Nephron (organoid): ENCODE results near the gene STAB1.

Source experiments
- H3K27ac Mint-ChIP-seq, 3 experiments: 2 replicates each; pipeline ENCODE4 v1.8.0; 2020; ENCODE audit warnings: mixed read lengths in 3 of 3, mild to moderate bottlenecking in 2 of 3, moderate library complexity in 1 of 3
- H3K27me3 Mint-ChIP-seq: 2 replicates; pipeline ENCODE4 v1.8.0; 2021; ENCODE audit warnings: low read depth, mild to moderate bottlenecking, moderate library complexity, mixed read lengths
- H3K36me3 Mint-ChIP-seq: 2 replicates; pipeline ENCODE4 v1.8.0; 2020; ENCODE audit warnings: low read depth, mixed read lengths
- H3K4me1 Mint-ChIP-seq: 2 replicates; pipeline ENCODE4 v1.8.0; 2020; ENCODE audit warnings: mixed read lengths
- H3K4me3 Mint-ChIP-seq, 3 experiments: 2 replicates each; pipeline ENCODE4 v1.8.0; 2020; ENCODE audit warnings: mild to moderate bottlenecking in 3 of 3, mixed read lengths in 3 of 3, moderate library complexity in 2 of 3
- H3K9me3 Mint-ChIP-seq: 2 replicates; pipeline ENCODE4 v1.8.0; 2020; ENCODE audit warnings: mixed read lengths
- TF ChIP-seq, protein P1 (sequence below), 3 experiments: fragments of 200-600 bp; sonication (generic); IDR thresholded peaks; one replicate each; pipeline ENCODE4 v1.5.0; 2021; ENCODE audit warnings: antibody characterized with exemption in 3 of 3; ENCODE audit not compliant: unreplicated experiment in 3 of 3

The STAB1 gene

DNA sequence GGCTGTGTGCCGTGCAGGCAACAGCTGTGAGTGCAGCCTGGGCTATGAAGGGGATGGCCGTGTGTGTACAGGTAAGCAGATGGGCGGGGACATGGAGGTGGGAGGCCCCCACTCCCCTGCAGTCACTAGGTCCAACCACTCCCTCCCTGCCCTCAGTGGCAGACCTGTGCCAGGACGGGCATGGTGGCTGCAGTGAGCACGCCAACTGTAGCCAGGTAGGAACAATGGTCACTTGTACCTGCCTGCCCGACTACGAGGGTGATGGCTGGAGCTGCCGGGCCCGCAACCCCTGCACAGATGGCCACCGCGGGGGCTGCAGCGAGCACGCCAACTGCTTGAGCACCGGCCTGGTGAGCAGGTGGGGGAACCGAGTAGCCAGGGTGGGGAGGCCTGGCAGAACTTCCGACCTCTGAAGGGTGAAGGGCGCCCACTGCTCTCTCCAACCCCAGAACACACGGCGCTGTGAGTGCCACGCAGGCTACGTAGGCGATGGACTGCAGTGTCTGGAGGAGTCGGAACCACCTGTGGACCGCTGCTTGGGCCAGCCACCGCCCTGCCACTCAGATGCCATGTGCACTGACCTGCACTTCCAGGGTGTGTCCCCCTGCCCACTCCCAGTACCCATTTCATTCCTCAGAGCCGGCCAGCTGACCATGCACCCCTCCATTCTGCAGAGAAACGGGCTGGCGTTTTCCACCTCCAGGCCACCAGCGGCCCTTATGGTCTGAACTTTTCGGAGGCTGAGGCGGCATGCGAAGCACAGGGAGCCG lies 26.9 kb downstream of the STAB1 start:
- no peak overlapping the region for H3K27ac Mint-ChIP-seq
- no peaks in the 10 kb centered on the region for H3K27me3 Mint-ChIP-seq
- peaks cover 23% of the 10 kb centered on the region for H3K36me3 Mint-ChIP-seq
- no peaks in the 10 kb centered on the region for H3K9me3 Mint-ChIP-seq
- H3K4me1 Mint-ChIP-seq: peaks cover 14% of the 10 kb centered on the region
- TF ChIP-seq, protein P1, sequence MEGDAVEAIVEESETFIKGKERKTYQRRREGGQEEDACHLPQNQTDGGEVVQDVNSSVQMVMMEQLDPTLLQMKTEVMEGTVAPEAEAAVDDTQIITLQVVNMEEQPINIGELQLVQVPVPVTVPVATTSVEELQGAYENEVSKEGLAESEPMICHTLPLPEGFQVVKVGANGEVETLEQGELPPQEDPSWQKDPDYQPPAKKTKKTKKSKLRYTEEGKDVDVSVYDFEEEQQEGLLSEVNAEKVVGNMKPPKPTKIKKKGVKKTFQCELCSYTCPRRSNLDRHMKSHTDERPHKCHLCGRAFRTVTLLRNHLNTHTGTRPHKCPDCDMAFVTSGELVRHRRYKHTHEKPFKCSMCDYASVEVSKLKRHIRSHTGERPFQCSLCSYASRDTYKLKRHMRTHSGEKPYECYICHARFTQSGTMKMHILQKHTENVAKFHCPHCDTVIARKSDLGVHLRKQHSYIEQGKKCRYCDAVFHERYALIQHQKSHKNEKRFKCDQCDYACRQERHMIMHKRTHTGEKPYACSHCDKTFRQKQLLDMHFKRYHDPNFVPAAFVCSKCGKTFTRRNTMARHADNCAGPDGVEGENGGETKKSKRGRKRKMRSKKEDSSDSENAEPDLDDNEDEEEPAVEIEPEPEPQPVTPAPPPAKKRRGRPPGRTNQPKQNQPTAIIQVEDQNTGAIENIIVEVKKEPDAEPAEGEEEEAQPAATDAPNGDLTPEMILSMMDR (IDR thresholded peaks at IDR 0.05; ENCODE audit: unreplicated experiment in 3 of 3): no peak
- H3K4me3 Mint-ChIP-seq: no peak overlapping the region

DNA sequence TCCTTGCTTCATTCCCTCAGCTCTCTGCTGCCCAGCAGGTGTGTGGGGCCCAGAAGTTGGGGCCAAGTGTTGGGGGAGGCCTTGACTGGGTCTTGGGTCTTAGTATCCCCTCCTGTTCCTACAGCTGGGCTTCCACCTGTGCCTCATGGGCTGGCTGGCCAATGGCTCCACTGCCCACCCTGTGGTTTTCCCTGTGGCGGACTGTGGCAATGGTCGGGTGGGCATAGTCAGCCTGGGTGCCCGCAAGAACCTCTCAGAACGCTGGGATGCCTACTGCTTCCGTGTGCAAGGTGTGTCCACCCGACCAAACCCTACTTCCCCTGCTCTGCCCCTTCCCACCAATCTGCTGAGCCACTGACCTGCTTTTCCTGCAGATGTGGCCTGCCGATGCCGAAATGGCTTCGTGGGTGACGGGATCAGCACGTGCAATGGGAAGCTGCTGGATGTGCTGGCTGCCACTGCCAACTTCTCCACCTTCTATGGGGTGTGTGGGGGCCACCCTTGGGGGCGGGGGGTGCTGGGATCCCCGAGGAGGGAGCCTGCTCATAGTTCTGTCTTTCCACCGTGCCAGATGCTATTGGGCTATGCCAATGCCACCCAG lies 27.6 kb downstream of the STAB1 start:
- H3K36me3 Mint-ChIP-seq: peaks cover 29% of the 10 kb centered on the region
- no peaks in the 10 kb centered on the region for H3K9me3 Mint-ChIP-seq
- H3K4me1 Mint-ChIP-seq: peaks cover 14% of the 10 kb centered on the region
- no peak overlapping the region for H3K27ac Mint-ChIP-seq
- TF ChIP-seq, protein P1 (IDR thresholded peaks at IDR 0.05; ENCODE audit: unreplicated experiment in 3 of 3): no peak
- H3K27me3 Mint-ChIP-seq: no peaks in the 10 kb centered on the region
- no peak overlapping the region for H3K4me3 Mint-ChIP-seq

DNA sequence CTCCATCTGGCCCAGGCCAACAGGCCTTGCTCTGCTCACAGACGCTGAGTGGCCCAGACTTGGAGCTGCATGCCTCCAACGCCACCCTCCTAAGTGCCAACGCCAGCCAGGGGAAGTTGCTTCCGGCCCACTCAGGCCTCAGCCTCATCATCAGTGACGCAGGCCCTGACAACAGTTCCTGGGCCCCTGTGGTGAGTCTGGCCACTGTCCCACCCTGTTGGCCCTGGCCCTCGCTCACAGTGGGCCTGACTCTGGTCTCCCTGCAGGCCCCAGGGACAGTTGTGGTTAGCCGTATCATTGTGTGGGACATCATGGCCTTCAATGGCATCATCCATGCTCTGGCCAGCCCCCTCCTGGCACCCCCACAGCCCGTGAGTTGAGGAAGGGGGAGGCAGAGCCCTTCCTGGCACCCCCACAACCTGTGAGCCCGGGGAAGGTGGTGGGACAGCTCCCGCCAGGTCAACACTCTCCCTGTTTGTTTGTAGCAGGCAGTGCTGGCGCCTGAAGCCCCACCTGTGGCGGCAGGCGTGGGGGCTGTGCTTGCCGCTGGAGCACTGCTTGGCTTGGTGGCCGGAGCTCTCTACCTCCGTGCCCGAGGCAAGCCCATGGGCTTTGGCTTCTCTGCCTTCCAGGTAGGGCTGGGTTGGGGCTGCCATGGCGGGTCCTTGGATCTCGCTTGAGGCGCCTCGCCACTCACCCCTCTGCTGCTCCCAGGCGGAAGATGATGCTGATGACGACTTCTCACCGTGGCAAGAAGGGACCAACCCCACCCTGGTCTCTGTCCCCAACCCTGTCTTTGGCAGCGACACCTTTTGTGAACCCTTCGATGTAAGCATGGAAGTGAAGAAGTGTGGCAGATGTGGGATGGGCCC lies 28.5 kb downstream of the STAB1 start:
- TF ChIP-seq, protein P1 (IDR thresholded peaks at IDR 0.05; ENCODE audit: unreplicated experiment in 3 of 3): no peak

DNA sequence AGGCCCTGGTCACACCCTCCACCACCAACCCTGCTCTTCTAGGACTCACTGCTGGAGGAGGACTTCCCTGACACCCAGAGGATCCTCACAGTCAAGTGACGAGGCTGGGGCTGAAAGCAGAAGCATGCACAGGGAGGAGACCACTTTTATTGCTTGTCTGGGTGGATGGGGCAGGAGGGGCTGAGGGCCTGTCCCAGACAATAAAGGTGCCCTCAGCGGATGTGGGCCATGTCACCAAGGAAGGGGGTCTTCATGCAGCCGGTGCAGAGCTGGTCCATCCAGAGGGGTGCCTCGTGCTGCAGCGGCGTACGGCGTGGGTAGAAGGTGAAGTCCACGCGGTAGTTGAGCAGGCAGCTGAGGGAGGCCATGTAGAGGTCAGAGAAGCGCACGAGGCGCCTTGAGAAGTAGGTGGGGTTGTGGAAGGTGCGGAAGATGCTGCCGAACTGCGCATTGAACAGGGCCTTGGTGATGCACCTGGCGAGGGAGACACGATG lies 29.2 kb downstream of the STAB1 start:
- peaks cover 14% of the 10 kb centered on the region for H3K4me1 Mint-ChIP-seq
- no peak overlapping the region for H3K27ac Mint-ChIP-seq
- TF ChIP-seq, protein P1 (IDR thresholded peaks at IDR 0.05; ENCODE audit: unreplicated experiment in 3 of 3): no peak
- no peaks in the 10 kb centered on the region for H3K9me3 Mint-ChIP-seq
- peaks cover 37% of the 10 kb centered on the region for H3K36me3 Mint-ChIP-seq
- no peak overlapping the region for H3K4me3 Mint-ChIP-seq
- H3K27me3 Mint-ChIP-seq: peaks cover under 1% of the 10 kb centered on the region

More for the DNA sequence above, 28.5 kb downstream of the STAB1 start:
- H3K9me3 Mint-ChIP-seq: no peaks in the 10 kb centered on the region
- no peaks in the 10 kb centered on the region for H3K27me3 Mint-ChIP-seq
- H3K36me3 Mint-ChIP-seq: peaks cover 33% of the 10 kb centered on the region
- no peak overlapping the region for H3K4me3 Mint-ChIP-seq
- H3K4me1 Mint-ChIP-seq: peaks cover 14% of the 10 kb centered on the region
- no peak overlapping the region for H3K27ac Mint-ChIP-seq

DNA sequence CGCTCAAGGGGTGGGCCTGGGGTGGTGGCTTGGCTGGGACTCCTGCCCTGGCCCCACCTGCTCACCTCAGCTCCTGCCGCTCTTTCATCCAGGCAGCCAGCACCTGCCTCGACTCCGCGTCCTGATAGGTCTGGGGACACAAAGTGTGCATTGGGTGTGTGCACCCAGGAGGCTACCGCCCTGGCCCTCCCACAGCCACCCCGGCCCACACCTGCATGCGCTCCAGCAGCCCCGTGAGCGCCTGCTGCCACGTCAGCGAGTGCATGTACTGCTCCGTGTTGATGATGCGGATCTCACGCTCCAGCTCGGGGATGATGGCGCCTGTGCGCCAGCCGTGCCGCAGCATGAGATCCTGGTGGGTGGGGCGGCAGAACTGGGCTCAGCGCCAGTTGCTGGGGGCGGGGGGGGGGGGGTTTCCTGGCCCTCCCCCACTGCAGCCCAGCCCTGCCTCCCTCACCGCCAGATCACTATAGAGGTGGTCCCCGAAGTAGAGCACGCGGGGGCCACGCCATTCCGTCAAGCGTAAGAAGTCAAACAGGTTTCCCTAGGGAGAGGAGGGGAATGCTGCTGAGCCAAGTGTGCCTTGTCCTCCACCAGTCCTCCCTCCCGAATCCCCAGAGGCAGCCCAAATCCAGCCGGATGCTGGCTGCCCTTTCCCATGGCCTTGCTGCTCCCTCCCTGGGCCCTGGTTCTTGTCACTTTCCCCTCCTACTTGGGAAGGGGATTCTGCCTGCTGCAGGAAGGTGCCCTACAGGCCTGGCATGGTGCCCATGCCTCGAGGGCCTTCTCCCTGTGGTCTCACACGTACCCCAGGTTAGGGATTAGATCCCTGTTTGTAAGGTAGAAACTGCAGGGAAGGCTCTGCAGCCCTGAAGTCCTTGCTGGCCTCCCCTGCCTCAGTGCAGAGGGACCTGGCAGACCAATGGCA lies 29.9 kb downstream of the STAB1 start:
- TF ChIP-seq, protein P1 (IDR thresholded peaks at IDR 0.05; ENCODE audit: unreplicated experiment in 3 of 3): no peak
- Mint-ChIP-seq H3K4me3 (no peak overlapping the region), H3K36me3 (peaks cover 37% of the 10 kb centered on the region), H3K27me3 (peaks cover 4% of the 10 kb centered on the region), H3K4me1 (peaks cover 20% of the 10 kb centered on the region), H3K27ac (peak overlapping the region in 1 of 3 experiments; percentile 64), H3K9me3 (no peaks in the 10 kb centered on the region)
